ENCODE results near the gene SLC9A3.

The SLC9A3 gene

GRCh38 chr5:423233-423565 lies 101.0 kb downstream of the SLC9A3 start:
- Histone ChIP-seq H3K27ac (ENCODE audit: extremely low read depth, low read depth, low read length) (no peak overlapping the region), H3K4me1 (ENCODE audit: control insufficient read depth, insufficient read depth, low read length) (0 out of 2 replicates have a peak, but pooled peaks cover 2% of the 10 kb centered on the region), H3K9me3 (ENCODE audit: control insufficient read depth, insufficient read depth, low read depth, low read length) (no peaks in the 10 kb centered on the region), H3K36me3 (ENCODE audit: control insufficient read depth in 2 of 2, insufficient read depth in 1 of 2, low read length in 2 of 2) (peaks cover 0 to 30% of the 10 kb centered on the region in 2 experiments; a peak in 2 of 3 replicates), H3K4me3 (ENCODE audit: low read depth, low read length) (no peak overlapping the region)
- no peak for TF ChIP-seq ZNF426 (tag by site-specific recombination; IDR thresholded peaks at IDR 0.05)
- no peak for TF ChIP-seq ZBTB17 (tag by site-specific recombination; IDR thresholded peaks at IDR 0.05)
- no peak for TF ChIP-seq ZNF184 (tag by site-specific recombination; IDR thresholded peaks at IDR 0.05)
- no peak for TF ChIP-seq ZBTB20 (tag by site-specific recombination; IDR thresholded peaks at IDR 0.05)
- TF ChIP-seq ZSCAN23 (tag by site-specific recombination; IDR thresholded peaks at IDR 0.05): no peak
- ChIA-PET POLR2A (no interaction called here), CTCF (interaction anchor here (1.0 to 1.1 kb wide), 2 partner anchors 10 to 106 kb away, joined by 3 read pairs; no protein-coding TSS in a partner anchor)

- H3K4me3 ChIP-seq (ENCODE audit: low read depth, low read length): no peak overlapping the region
- ChIA-PET CTCF (interaction anchor here (0.6 to 1.1 kb wide), 3 partner anchors 10 to 105 kb away, joined by 3 read pairs; no protein-coding TSS in a partner anchor), POLR2A (no interaction called here)
- 0 out of 2 replicates have a peak, but pooled peaks cover 2% of the 10 kb centered on the region for H3K4me1 ChIP-seq (ENCODE audit: control insufficient read depth, insufficient read depth, low read length)
- H3K36me3 ChIP-seq (ENCODE audit: control insufficient read depth in 2 of 2, insufficient read depth in 1 of 2, low read length in 2 of 2): peaks cover 0 to 24% of the 10 kb centered on the region in 2 experiments; a peak in 2 of 3 replicates
- no peaks in the 10 kb centered on the region for H3K9me3 ChIP-seq (ENCODE audit: control insufficient read depth, insufficient read depth, low read depth, low read length)
- no peak overlapping the region for H3K27ac ChIP-seq (ENCODE audit: extremely low read depth, low read depth, low read length)
- TF ChIP-seq ZNF223 (tag by site-specific recombination; IDR thresholded peaks at IDR 0.05): no peak
- no peak for TF ChIP-seq ZNF501 (tag by site-specific recombination; IDR thresholded peaks at IDR 0.05)
- TF ChIP-seq KLF17 (tag by site-specific recombination; IDR thresholded peaks at IDR 0.05): no peak
- TF ChIP-seq ZNF677 (tag by site-specific recombination; IDR thresholded peaks at IDR 0.05): no peak
- TF ChIP-seq BCL6B (tag by site-specific recombination; IDR thresholded peaks at IDR 0.05): no peak
- TF ChIP-seq FEZF1 (tag by site-specific recombination; IDR thresholded peaks at IDR 0.05): no peak
- TF ChIP-seq ZBTB8A (tag by site-specific recombination; IDR thresholded peaks at IDR 0.05): no peak
- no peak for TF ChIP-seq REST (tag by site-specific recombination; IDR thresholded peaks at IDR 0.05)
- no peak for TF ChIP-seq MYNN (tag by site-specific recombination; IDR thresholded peaks at IDR 0.05; ENCODE audit: borderline replicate concordance)
- no peak for TF ChIP-seq TRIM28 (IDR thresholded peaks at IDR 0.05; ENCODE audit: borderline replicate concordance, low read length)
- TF ChIP-seq ZBTB11 (tag by site-specific recombination; conservative IDR thresholded peaks at IDR 0.05; ENCODE audit: low read depth): no peak
- TF ChIP-seq ZFP37 (tag by site-specific recombination; IDR thresholded peaks at IDR 0.05): no peak
- TF ChIP-seq WT1 (tag by site-specific recombination; IDR thresholded peaks at IDR 0.05): no peak
- no peak for TF ChIP-seq ZNF560 (tag by site-specific recombination; IDR thresholded peaks at IDR 0.05; ENCODE audit: borderline replicate concordance)
- no peak for TF ChIP-seq ZNF280C (tag by site-specific recombination; IDR thresholded peaks at IDR 0.05)
These were observed 101.7 kb downstream of the SLC9A3 start for GRCh38 chr5:422323-423232.
